ENCODE data around the gene CCDC24. TPM values are rescaled to one million over a fixed set of nuclear protein-coding genes. Genes with fewer than 3 reads are reported as not detected.

The CCDC24 gene
- total and polyA plus RNA-seq, 2 of the 4 experiments (the other 2 are of a cell fraction), result 1.4 to 4.6 TPM

DNA sequence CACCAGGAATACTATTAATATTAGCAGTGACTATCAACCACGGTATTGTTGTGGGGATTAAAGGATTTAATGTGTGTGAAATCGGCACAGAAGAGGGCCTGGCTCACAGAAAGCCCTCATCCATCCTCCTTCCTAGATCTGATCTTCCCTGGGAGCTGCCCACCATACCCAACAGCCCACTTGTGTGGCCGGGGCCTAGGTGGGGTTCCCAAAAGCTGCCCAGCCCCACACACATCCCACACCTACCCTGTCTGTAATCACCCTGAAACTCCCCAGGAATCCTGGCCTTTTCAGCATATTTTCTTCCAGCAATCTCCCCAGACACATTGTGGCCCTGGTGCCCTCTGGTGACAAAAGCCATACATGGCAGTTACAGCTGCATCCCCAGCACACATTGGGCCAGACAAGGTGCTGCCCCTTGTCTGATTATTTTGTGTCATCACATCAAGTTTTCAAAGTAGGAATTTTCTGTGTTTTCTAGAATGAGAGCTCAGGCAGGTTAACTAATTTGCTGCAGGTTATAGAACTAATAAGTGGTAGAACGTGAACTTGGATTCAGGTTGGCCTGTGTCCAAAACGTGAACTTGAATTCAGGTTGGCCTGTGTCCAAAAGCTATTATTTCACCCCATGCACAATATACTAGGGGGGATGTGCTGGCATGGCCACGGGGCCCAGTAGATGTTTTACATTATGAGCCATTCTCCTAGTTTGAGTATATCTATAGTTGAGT lies 45.2 kb downstream of the CCDC24 start (continued):
- TF ChIP-seq NFE2L2 (IDR thresholded peaks at IDR 0.05; ENCODE audit: low read depth, low read length), result no peak

DNA sequence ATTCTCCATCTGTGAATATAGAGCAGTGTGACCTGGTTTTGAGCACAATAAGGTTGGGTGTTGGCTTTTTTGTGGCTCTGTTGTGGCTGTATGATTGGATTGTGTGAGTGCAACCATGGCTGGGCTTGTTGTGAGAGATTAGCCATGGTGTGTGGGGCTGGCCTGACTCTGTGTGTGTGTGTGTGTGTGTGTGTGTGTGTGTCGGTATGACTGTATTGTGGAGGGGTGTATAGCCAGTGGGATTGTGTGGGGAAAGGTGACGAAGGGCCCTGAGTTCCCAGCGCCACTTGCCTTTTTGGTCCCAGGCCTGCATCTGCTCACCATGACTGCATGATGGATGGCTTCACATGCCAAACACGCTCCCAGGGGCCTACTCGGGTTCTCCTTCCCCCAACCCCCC lies 45.8 kb downstream of the CCDC24 start:
- Histone ChIP-seq H2AK5ac (ENCODE audit: low read depth, low read length) (no peak overlapping the region), H3K79me1 (ENCODE audit: low read depth in 1 of 2, low read length in 2 of 2) (no peaks in the 10 kb centered on the region), H3K14ac (replicated peaks; ENCODE audit: low read depth, low read length) (no peak overlapping the region), H3K4me1 (ENCODE audit: control insufficient read depth, insufficient read depth, low read length) (peaks cover under 1% of the 10 kb centered on the region; the same call in 1 of the 2 replicates), H2BK15ac (ENCODE audit: low read depth, low read length) (no peak overlapping the region), H3K36me3 (ENCODE audit: control insufficient read depth, insufficient read depth, low read length) (no peaks in the 10 kb centered on the region), H3K4me3 (ENCODE audit: insufficient read depth, low read depth, low read length) (no peak overlapping the region), H2AFZ (replicated peaks; ENCODE audit: low read length, poor library complexity) (no peak overlapping the region), H4K8ac (ENCODE audit: low read depth in 2 of 2, low read length in 2 of 2) (no peak overlapping the region), H3K9me1 (ENCODE audit: insufficient read depth, low read length) (peaks cover 3% of the 10 kb centered on the region; the same call in 1 of the 2 replicates), H3K27ac (ENCODE audit: insufficient read depth, low read length) (no peak overlapping the region), H3K9ac (ENCODE audit: low read depth, low read length) (no peak overlapping the region), H3K56ac (ENCODE audit: extremely low read depth, insufficient read depth, low read length) (no peak overlapping the region), H3K18ac (ENCODE audit: low read depth, low read length) (no peak overlapping the region), H3K4me2 (ENCODE audit: low read depth, low read length) (no peak overlapping the region), H3K27me3 (ENCODE audit: control insufficient read depth, insufficient read depth, low read length) (no peaks in the 10 kb centered on the region), H3K9me3 (ENCODE audit: control insufficient read depth, insufficient read depth, low read length) (no peaks in the 10 kb centered on the region), H4K20me1 (ENCODE audit: insufficient read depth, low read length) (no peaks in the 10 kb centered on the region), H3K23ac (ENCODE audit: low read depth, low read length) (no peak overlapping the region), H2BK5ac (ENCODE audit: low read depth, low read length, poor library complexity, severe bottlenecking) (no peak overlapping the region), H2BK120ac (ENCODE audit: low read depth, low read length) (no peak overlapping the region), H2BK20ac (ENCODE audit: low read depth, low read length) (no peak overlapping the region), H4K91ac (ENCODE audit: insufficient read depth, low read depth, low read length) (no peak overlapping the region), H3K4ac (ENCODE audit: low read depth, low read length) (no peak overlapping the region), H4K5ac (ENCODE audit: low read depth, low read length) (no peak overlapping the region), H2AK9ac (replicated peaks; ENCODE audit: low read depth, low read length, poor library complexity) (no peak overlapping the region)
- dilution Hi-C loops (cut with HindIII; ENCODE audit: low sequenced_read_pairs, unreplicated experiment) (no loop called here), in situ Hi-C loops (cut with MboI; ENCODE audit: low sequenced_read_pairs) (no loop called here), intact Hi-C loops (cut with micrococcal nuclease) (loop anchor here (5.0 kb wide), 1 partner anchor 510 kb away; no protein-coding TSS in a partner anchor)
- no TSS peak for BruUV-seq (replicated peaks)
- DNase-seq (no peak), ATAC-seq (ENCODE audit: low read depth) (no peak)
- no peak for TF ChIP-seq RAD21 (IDR thresholded peaks at IDR 0.05; ENCODE audit: low read length)
- POLR2A ChIA-PET (ENCODE audit: unreplicated experiment), result no interaction called here
- no CpG with 5 or more reads among the region's 5 CpGs for WGBS, 2 experiments (ENCODE audit: extremely low coverage in 2 of 2, insufficient read length in 1 of 2)
- CTCF ChIA-PET, result interaction anchor here (1.8 to 2.3 kb wide), 3 partner anchors 11 to 271 kb away, joined by 5 to 16 read pairs (median 16); no protein-coding TSS in a partner anchor
